CD4-positive, alpha-beta T cell (primary cell): ENCODE results near the gene GNRHR. TPM values are rescaled to one million over a fixed set of nuclear protein-coding genes. Genes with fewer than 3 reads are reported as not detected.

Source experiments
- ATAC-seq: fragments of 200-7000 bp; cut with Tn5 transposase; one replicate; pipeline ENCODE4 v1.10.0; 2022; ENCODE audit warnings: mild to moderate bottlenecking; ENCODE audit not compliant: poor library complexity
- CTCF ChIA-PET: fragments of 350-600 bp; sonication (Branson Sonifier 250); formaldehyde crosslinking; loops from one replicate; lab custom pipeline; 2021; ENCODE audit warnings: antibody characterized with exemption, inconsistent platforms; lab: Charles Lee
- POLR2A ChIA-PET: fragments of 350-600 bp; sonication (Branson Sonifier 250); formaldehyde crosslinking; loops from one replicate; lab custom pipeline; 2021; ENCODE audit warnings: antibody characterized with exemption, inconsistent platforms; lab: Charles Lee
- DNase-seq, 14 experiments: peaks; one replicate each; pipeline ENCODE4 v3.0.0-alpha.2; 2013 to 2020; ENCODE audit warnings: mixed read lengths in 2 of 14
- H3K27ac ChIP-seq, 2 donors: one replicate each; pipeline versions ENCODE4 v1.5.1 to v1.7.0; 2013; ENCODE audit warnings: low read length in 2 of 2, low read depth in 1 of 2, mild to moderate bottlenecking in 1 of 2
- H3K27me3 ChIP-seq, 2 experiments: 1 replicate in 1 of 2; 2 replicates in 1 of 2; pipeline versions ENCODE4 v1.6.1 to v1.7.0; 2013; ENCODE audit warnings: low read length in 2 of 2, control low read depth in 1 of 2, mild to moderate bottlenecking in 1 of 2, moderate library complexity in 1 of 2; ENCODE audit not compliant: insufficient read depth in 2 of 2, control insufficient read depth in 1 of 2
- H3K36me3 ChIP-seq: one replicate; pipeline ENCODE4 v1.6.1; 2013; ENCODE audit warnings: low read length, control low read depth; ENCODE audit not compliant: insufficient read depth
- H3K4me1 ChIP-seq: one replicate; pipeline ENCODE4 v1.6.1; 2013; ENCODE audit warnings: low read length, control low read depth; ENCODE audit not compliant: insufficient read depth
- H3K4me3 ChIP-seq: one replicate; pipeline ENCODE4 v1.5.1; 2013; ENCODE audit warnings: mild to moderate bottlenecking, low read length, moderate library complexity
- H3K9me3 ChIP-seq, 2 experiments: 1 replicate in 1 of 2; 2 replicates in 1 of 2; pipeline versions ENCODE4 v1.6.1 to v1.7.0; 2013; ENCODE audit warnings: low read length in 2 of 2, mild to moderate bottlenecking in 2 of 2, control low read depth in 1 of 2, moderate library complexity in 1 of 2; ENCODE audit not compliant: control insufficient read depth in 1 of 2, insufficient read depth in 1 of 2
- H3K27ac Mint-ChIP-seq: one replicate; pipeline ENCODE4 v1.8.0; 2020; ENCODE audit warnings: mixed read lengths
- H3K27me3 Mint-ChIP-seq: one replicate; pipeline ENCODE4 v1.8.0; 2021; ENCODE audit warnings: mixed read lengths
- H3K36me3 Mint-ChIP-seq: one replicate; pipeline ENCODE4 v1.8.0; 2021; ENCODE audit warnings: low read depth, mixed read lengths
- H3K4me1 Mint-ChIP-seq: one replicate; pipeline ENCODE4 v1.8.0; 2021; ENCODE audit warnings: low read depth, mixed read lengths
- H3K4me3 Mint-ChIP-seq: one replicate; pipeline ENCODE4 v1.8.0; 2020; ENCODE audit warnings: mild to moderate bottlenecking, mixed read lengths
- H3K9me3 Mint-ChIP-seq: one replicate; pipeline ENCODE4 v1.8.0; 2020; ENCODE audit warnings: mixed read lengths
- CTCF ChIP-seq: fragments of 200-600 bp; IDR thresholded peaks from one replicate; pipeline ENCODE4 v1.8.0; 2022; ENCODE audit warnings: antibody characterized with exemption, mild to moderate bottlenecking
- intact Hi-C, 2 experiments: fragments of 100-400 bp; cut with DNase I in 1 of 2; cut with micrococcal nuclease in 1 of 2; formaldehyde crosslinking; loops; one replicate each; pipeline versions ENCODE4 v1.15.1 to v1.9.0; 2023 to 2025; cut with DNase I, micrococcal nuclease
- total RNA-seq, 174 experiments: library from RNA in 2 of 174; stranded (reverse) in 2 of 174; gene quantifications; one replicate each; pipeline ENCODE4 v1.2.3 and lab custom pipeline; 2021 to 2026

Gene GNRHR
- total RNA-seq, 2 experiments from 2014 or later, result not detected

- Mint-ChIP-seq H3K36me3 (peaks cover 82% of the 10 kb centered on the region), H3K4me3 (no peak overlapping the region), H3K4me1 (peaks cover 69% of the 10 kb centered on the region), H3K9me3 (peaks cover 4% of the 10 kb centered on the region), H3K27ac (no peak overlapping the region), H3K27me3 (no peaks in the 10 kb centered on the region)
- intact Hi-C loops, result no loop called here
- Histone ChIP-seq H3K27me3 (no peaks in the 10 kb centered on the region), H3K4me1 (peaks cover 6% of the 10 kb centered on the region), H3K9me3 (no peaks in the 10 kb centered on the region), H3K27ac (no peak overlapping the region), H3K36me3 (peaks cover 3% of the 10 kb centered on the region), H3K4me3 (no peak overlapping the region)
- CTCF ChIA-PET, result interaction anchor here (0.9 kb wide), 1 partner anchor 42 kb away, joined by 4 read pairs; no protein-coding TSS in a partner anchor
- no peak for DNase-seq
- TF ChIP-seq CTCF, result no peak
- POLR2A ChIA-PET, result no interaction called here
- no peak for ATAC-seq
Measured at GRCh38 chr4:67704843-67705242, 49.3 kb downstream of the GNRHR start.

- no peak overlapping the region for H3K27ac ChIP-seq
- Mint-ChIP-seq H3K4me1 (peaks cover 76% of the 10 kb centered on the region), H3K27me3 (no peaks in the 10 kb centered on the region), H3K36me3 (peaks cover 72% of the 10 kb centered on the region), H3K4me3 (peak overlapping the region; percentile 97), H3K9me3 (peaks cover 4% of the 10 kb centered on the region), H3K27ac (peak overlapping the region; percentile 93)
- no peak for TF ChIP-seq CTCF
- POLR2A ChIA-PET, result interaction anchor here (3.1 kb wide), 1 partner anchor 157 kb away, joined by 40 read pairs; the partner anchor contains the start of gene CENPC
- intact Hi-C loops, result no loop called here
- H3K36me3 ChIP-seq, result peaks cover 3% of the 10 kb centered on the region
- H3K9me3 ChIP-seq, result no peaks in the 10 kb centered on the region
- H3K4me1 ChIP-seq, result peaks cover 12% of the 10 kb centered on the region
- ATAC-seq (no peak), DNase-seq (no peak)
- H3K27me3 ChIP-seq, result no peaks in the 10 kb centered on the region
- peak overlapping the region; percentile 92 for H3K4me3 ChIP-seq
- CTCF ChIA-PET, result interaction anchor here (1.7 kb wide), 1 partner anchor 157 kb away, joined by 8 read pairs; the partner anchor contains the start of gene CENPC
Measured at GRCh38 chr4:67702166-67702565, 52.0 kb downstream of the GNRHR start.

- no peak for TF ChIP-seq CTCF
- peaks cover 15% of the 10 kb centered on the region for H3K4me1 ChIP-seq
- Mint-ChIP-seq H3K27ac (peak overlapping the region; percentile 93), H3K36me3 (peaks cover 66% of the 10 kb centered on the region), H3K9me3 (peaks cover under 1% of the 10 kb centered on the region), H3K4me3 (peak overlapping the region; percentile 97), H3K4me1 (peaks cover 74% of the 10 kb centered on the region), H3K27me3 (no peaks in the 10 kb centered on the region)
- no peaks in the 10 kb centered on the region for H3K9me3 ChIP-seq
- no peaks in the 10 kb centered on the region for H3K27me3 ChIP-seq
- peak overlapping the region; percentile 66 to 77 for H3K27ac ChIP-seq
- peaks cover 3% of the 10 kb centered on the region for H3K36me3 ChIP-seq
- intact Hi-C loops, result loop anchor here in 1 of 2 experiments (2.0 kb wide), 1 partner anchor 157 kb away; the partner anchor contains the start of gene CENPC
- DNase-seq (no peak), ATAC-seq (no peak)
- H3K4me3 ChIP-seq, result peak overlapping the region; percentile 92
- ChIA-PET CTCF (interaction anchor here (1.0 to 1.7 kb wide), 5 partner anchors 44 to 166 kb away, joined by 3 to 8 read pairs (median 3); partner anchors contain the start of gene CENPC), POLR2A (interaction anchor here (0.7 to 3.1 kb wide), 6 partner anchors 18 to 157 kb away, joined by 3 to 40 read pairs (median 3); partner anchors contain the start of gene CENPC)
Measured at GRCh38 chr4:67701517-67701850, 52.7 kb downstream of the GNRHR start.
